Activated effector memory CD4-positive, alpha-beta T cell treated with Interleukin-2 at 50 U/mL for 16 hours (primary cell): ENCODE results near the gene ELK4.

Experiments used
- DNase-seq: peaks from one replicate; pipeline ENCODE4 v3.0.0-alpha.2; 2020

The ELK4 gene

GRCh38 chr1:205631768-205632668 is at the start of gene ELK4:
ELK4 (minus strand) TSS chr1:205632011; CDS start chr1:205623882, 8,129 bp downstream.
- DNase-seq, result peak; percentile 99

- DNase-seq, result no peak
Observed at GRCh38 chr1:205681364-205681763, 49.6 kb upstream of the ELK4 start.

GRCh38 chr1:205680073-205680851 is 48.5 kb upstream of the ELK4 start, which contains the start of gene SLC45A3:
SLC45A3 (minus strand) TSS chr1:205680509; CDS start chr1:205664656, 15,853 bp downstream.
- no peak for DNase-seq

GRCh38 chr1:205678286-205679111 is 46.7 kb upstream of the ELK4 start:
- DNase-seq, result no peak

GRCh38 chr1:205677167-205677566 is 45.4 kb upstream of the ELK4 start:
- DNase-seq, result no peak

- no peak for DNase-seq
Observed at GRCh38 chr1:205676597-205676996, 44.8 kb upstream of the ELK4 start.

GRCh38 chr1:205676002-205676401 is 44.2 kb upstream of the ELK4 start:
- no peak for DNase-seq

GRCh38 chr1:205675247-205675646 is 43.4 kb upstream of the ELK4 start:
- DNase-seq, result no peak

- no peak for DNase-seq
Observed at GRCh38 chr1:205672970-205673369, 41.2 kb upstream of the ELK4 start.

GRCh38 chr1:205672395-205672889 is 40.6 kb upstream of the ELK4 start:
- no peak for DNase-seq

- DNase-seq, result no peak
Observed at GRCh38 chr1:205670611-205671430, 39.0 kb upstream of the ELK4 start.

GRCh38 chr1:205670150-205670446 is 38.3 kb upstream of the ELK4 start:
- DNase-seq, result no peak

GRCh38 chr1:205669341-205670149 is 37.7 kb upstream of the ELK4 start:
- no peak for DNase-seq

GRCh38 chr1:205668951-205669340 is 37.1 kb upstream of the ELK4 start:
- DNase-seq, result no peak

GRCh38 chr1:205667909-205668643 is 36.3 kb upstream of the ELK4 start:
- no peak for DNase-seq

- DNase-seq, result no peak
Observed at GRCh38 chr1:205666372-205667166, 34.8 kb upstream of the ELK4 start.

GRCh38 chr1:205665201-205666045 is 33.6 kb upstream of the ELK4 start:
- DNase-seq, result no peak

GRCh38 chr1:205664399-205665017 is 32.7 kb upstream of the ELK4 start:
- DNase-seq, result no peak
